NCI-H510A treated with DMSO at 0.1 percent for 48 hours (cell line): ENCODE data around the gene STMN1.
A peak's percentile ranks its signal among the peaks of the same experiment; 100 is the strongest.
"Not testable (repeated sequence)": the region's sequence is repeated elsewhere in the genome, so short reads cannot be mapped to it uniquely, and the experiment has no call there.

Experiments used
- DNase-seq: peaks from one replicate; lab custom pipeline; 2025; lab: John Stamatoyannopoulos, UW

STMN1 gene

GRCh38 chr1:25905680-25906643, at the start of gene STMN1:
TSS of gene STMN1 (minus strand) at chr1:25906419. CDS start at chr1:25904676, 1,743 bp downstream.
- peak; percentile 84 for DNase-seq

- DNase-seq: no peak
Measured at GRCh38 chr1:25955553-25955952, 49.3 kb upstream of the STMN1 start.

GRCh38 chr1:25954282-25954938, 48.2 kb upstream of the STMN1 start:
- DNase-seq: no peak

GRCh38 chr1:25952841-25953401, 46.7 kb upstream of the STMN1 start:
- no peak for DNase-seq

GRCh38 chr1:25948641-25949040, 42.4 kb upstream of the STMN1 start:
- no peak for DNase-seq

GRCh38 chr1:25947027-25947426, 40.8 kb upstream of the STMN1 start:
- DNase-seq: no peak

- no peak for DNase-seq
Measured at GRCh38 chr1:25945761-25946160, 39.5 kb upstream of the STMN1 start.

GRCh38 chr1:25944986-25945385, 38.8 kb upstream of the STMN1 start:
- peak; percentile 29 for DNase-seq

- DNase-seq: not testable (repeated sequence)
Measured at GRCh38 chr1:25943511-25943910, 37.3 kb upstream of the STMN1 start.

- no peak for DNase-seq
Measured at GRCh38 chr1:25936947-25937346, 30.7 kb upstream of the STMN1 start.

GRCh38 chr1:25933479-25934365, 27.5 kb upstream of the STMN1 start:
- DNase-seq: no peak

- not testable (repeated sequence) for DNase-seq
Measured at GRCh38 chr1:25932811-25933400, 26.7 kb upstream of the STMN1 start.

GRCh38 chr1:25932321-25932720, 26.1 kb upstream of the STMN1 start:
- no peak for DNase-seq

- no peak for DNase-seq
Measured at GRCh38 chr1:25929016-25929415, 22.8 kb upstream of the STMN1 start.

GRCh38 chr1:25927521-25928265, 21.5 kb upstream of the STMN1 start:
- DNase-seq: no peak

- DNase-seq: no peak
Measured at GRCh38 chr1:25926731-25927496, 20.7 kb upstream of the STMN1 start.

GRCh38 chr1:25924454-25924853, 18.2 kb upstream of the STMN1 start:
- no peak for DNase-seq

- peak; percentile 17 for DNase-seq
Measured at GRCh38 chr1:25922971-25923552, 16.8 kb upstream of the STMN1 start.
